Aorta (tissue), 5 donors: ENCODE results near the gene SMU1. TPM values are rescaled to one million over a fixed set of nuclear protein-coding genes. Genes with fewer than 3 reads are reported as not detected.

Experiments
- ATAC-seq: fragments of 200-7000 bp; cut with Tn5 transposase; one replicate; pipeline ENCODE4 v1.9.1; 2022; ENCODE audit warnings: moderate library complexity; ENCODE audit not compliant: low FRiP score
- DNase-seq, 2 donors: peaks; one replicate each; pipeline ENCODE4 v3.0.0-alpha.2; 2020
- H3K27ac ChIP-seq, 2 donors: one replicate each; pipeline ENCODE4 v1.5.1; 2013; ENCODE audit warnings: low read length in 2 of 2, mild to moderate bottlenecking in 2 of 2, moderate library complexity in 2 of 2, control low read depth in 1 of 2, inconsistent platforms in 1 of 2, low read depth in 1 of 2
- H3K27me3 ChIP-seq, 2 donors: one replicate each; pipeline ENCODE4 v1.6.1; 2013; ENCODE audit warnings: control low read depth in 1 of 2, low read length in 1 of 2, mild to moderate bottlenecking in 1 of 2, moderate library complexity in 1 of 2; ENCODE audit not compliant: insufficient read depth in 2 of 2, control insufficient read depth in 1 of 2
- H3K36me3 ChIP-seq, 2 donors: one replicate each; pipeline ENCODE4 v1.6.1; 2013; ENCODE audit warnings: control low read depth in 1 of 2, low read length in 1 of 2, mild to moderate bottlenecking in 1 of 2; ENCODE audit not compliant: insufficient read depth in 2 of 2, control insufficient read depth in 1 of 2
- H3K4me1 ChIP-seq, 2 donors: one replicate each; pipeline ENCODE4 v1.6.1; 2013; ENCODE audit warnings: low read length in 2 of 2, control low read depth in 1 of 2, mild to moderate bottlenecking in 1 of 2, moderate library complexity in 1 of 2; ENCODE audit not compliant: insufficient read depth in 2 of 2, control insufficient read depth in 1 of 2
- H3K4me3 ChIP-seq, 2 donors: one replicate each; pipeline ENCODE4 v1.5.1; 2013; ENCODE audit warnings: low read length in 2 of 2, control low read depth in 1 of 2, mild to moderate bottlenecking in 1 of 2
- H3K9me3 ChIP-seq: one replicate; pipeline ENCODE4 v1.6.1; 2013; ENCODE audit warnings: mild to moderate bottlenecking, low read length; ENCODE audit not compliant: control insufficient read depth
- whole genome bisulfite sequencing, 2 donors: extraction: QIAGEN DNeasy Blood & Tissue Kit; methylation state at CpG; one replicate each; pipeline ENCODE4 v1.1.7; 2013; 5-methylcytosine and 5-hydroxymethylcytosine counted together
- intact Hi-C, 2 donors: fragments of 100-400 bp; cut with DNase I; formaldehyde crosslinking; loops; one replicate each; pipeline versions ENCODE4 v1.14.2 to v1.15.0; 2022
- long read RNA-seq, 2 donors: library from polyadenylated mRNA; unstranded; transcript quantifications; one replicate each; pipeline ENCODE4 v2.0.0, GENCODE V29; 2020 to 2021
- polyA plus RNA-seq, 2 donors: library from polyadenylated mRNA; stranded (reverse); fragments of 200-250 nt; gene quantifications; one replicate each; pipeline ENCODE4 v1.2.3, GENCODE V29; 2013
- total RNA-seq, 2 donors: library from RNA; stranded (reverse); fragmentation: NEBNext Ultra II Directional; extraction: Animal tissue kit (Norgen Biotek cat#: 25700); gene quantifications; one replicate each; pipeline ENCODE4 v1.2.1, GENCODE V29; 2021
- donor health status: healthy with polysubstance abuse.
- donor health status: Bipolar disorder and iron deficiency.
- donor health status: DM: no; HTN: no; CAD: no.
- donor health status: DM: no; HTN: no; CAD: no.
- donor health status: DM: yes; HTN: yes; CAD: no.

SMU1 gene
- total RNA-seq (10 to 100 TPM; 15.8 to 18.7 TPM), polyA plus RNA-seq (1 to 10 TPM; 8.3 to 8.5 TPM)
- long read RNA-seq, donor 1, full-length matches to known transcripts = 89 of 109 reads
- long read RNA-seq, donor 1, partial matches to known transcripts = 11 of 109 reads
- long read RNA-seq, donor 1, other reads (novel, unspliced or antisense) = 9 of 109 reads
- long read RNA-seq, donor 2, full-length matches to known transcripts = 17 of 26 reads
- long read RNA-seq, donor 2, partial matches to known transcripts = 6 of 26 reads
- long read RNA-seq, donor 2, other reads (novel, unspliced or antisense) = 3 of 26 reads

- no peaks in the 10 kb centered on the region for H3K27me3 ChIP-seq
- no peaks in the 10 kb centered on the region for H3K4me1 ChIP-seq
- peak within 1 kb of the TSS; percentile 39 to 70 for H3K4me3 ChIP-seq
- intact Hi-C loops = loop anchor here in 1 of 2 donors (5.0 kb wide), 1 partner anchor 49 kb away; the partner anchor contains the start of gene DNAJA1
- WGBS, 2 donors = 0% methylated on average over 53 of the region's 53 CpGs
- DNase-seq = peak; percentile 99
- peak within 1 kb of the TSS; percentile 63 to 94 for H3K27ac ChIP-seq
- ATAC-seq = peak; percentile 98
- peaks cover 0 to 4% of the 10 kb centered on the region in 2 donors for H3K36me3 ChIP-seq
- no peaks in the 10 kb centered on the region for H3K9me3 ChIP-seq
These were observed at the start of gene SMU1 for GRCh38 chr9:33076046-33077004. Gene SMU1 (minus strand): TSS chr9:33076674. CDS start chr9:33076608, 66 bp downstream.

GRCh38 chr9:33125461-33125860, 49.0 kb upstream of the SMU1 start:
- H3K4me3 ChIP-seq = no peak overlapping the region
- H3K27ac ChIP-seq = no peak overlapping the region
- no peak for ATAC-seq
- H3K36me3 ChIP-seq = no peaks in the 10 kb centered on the region
- DNase-seq = no peak
- no peaks in the 10 kb centered on the region for H3K27me3 ChIP-seq
- H3K9me3 ChIP-seq = no peaks in the 10 kb centered on the region
- intact Hi-C loops = no loop called here
- peaks cover 2 to 7% of the 10 kb centered on the region in 2 donors for H3K4me1 ChIP-seq
- 80 to 86% methylated on average over 3 of the region's 3 CpGs for WGBS, 2 donors

- Histone ChIP-seq H3K4me1 (peaks cover 1 to 7% of the 10 kb centered on the region in 2 donors), H3K9me3 (no peaks in the 10 kb centered on the region), H3K36me3 (peaks cover 0 to 2% of the 10 kb centered on the region in 2 donors), H3K4me3 (no peak overlapping the region), H3K27me3 (no peaks in the 10 kb centered on the region), H3K27ac (no peak overlapping the region)
- DNase-seq = no peak
- 48 to 55% methylated on average over 9 of the region's 9 CpGs for WGBS, 2 donors
- no peak for ATAC-seq
- intact Hi-C loops = no loop called here
These were observed 48.4 kb upstream of the SMU1 start for GRCh38 chr9:33124751-33125381.

- Histone ChIP-seq H3K9me3 (no peaks in the 10 kb centered on the region), H3K27me3 (no peaks in the 10 kb centered on the region), H3K4me1 (peaks cover 1 to 7% of the 10 kb centered on the region in 2 donors), H3K36me3 (peaks cover 0 to 5% of the 10 kb centered on the region in 2 donors), H3K27ac (no peak overlapping the region), H3K4me3 (no peak overlapping the region)
- ATAC-seq = no peak
- DNase-seq = no peak
- 87 to 91% methylated on average over 5 of the region's 5 CpGs for WGBS, 2 donors
- intact Hi-C loops = no loop called here
These were observed 47.6 kb upstream of the SMU1 start for GRCh38 chr9:33124046-33124445.

- 88 to 91% methylated on average over 8 of the region's 8 CpGs for WGBS, 2 donors
- DNase-seq (peak in 1 of 2 donors; percentile 69), ATAC-seq (no peak)
- Histone ChIP-seq H3K4me3 (no peak overlapping the region), H3K27ac (no peak overlapping the region), H3K4me1 (peaks cover 1 to 7% of the 10 kb centered on the region in 2 donors), H3K9me3 (no peaks in the 10 kb centered on the region), H3K27me3 (no peaks in the 10 kb centered on the region), H3K36me3 (peaks cover 0 to 5% of the 10 kb centered on the region in 2 donors)
- intact Hi-C loops = no loop called here
These were observed 47.0 kb upstream of the SMU1 start for GRCh38 chr9:33123407-33124031.

GRCh38 chr9:33120620-33121019, 44.1 kb upstream of the SMU1 start:
- Histone ChIP-seq H3K36me3 (peaks cover 3 to 5% of the 10 kb centered on the region in 2 donors), H3K4me1 (peaks cover under 1 to 1% of the 10 kb centered on the region in 2 donors), H3K4me3 (no peak overlapping the region), H3K27ac (no peak overlapping the region), H3K9me3 (no peaks in the 10 kb centered on the region), H3K27me3 (no peaks in the 10 kb centered on the region)
- no peak for ATAC-seq
- intact Hi-C loops = no loop called here
- 51 to 62% methylated on average over 1 of the region's 1 CpG for WGBS, 2 donors
- DNase-seq = no peak

GRCh38 chr9:33117796-33118195, 41.3 kb upstream of the SMU1 start:
- Histone ChIP-seq H3K36me3 (peaks cover 3 to 13% of the 10 kb centered on the region in 2 donors), H3K27me3 (no peaks in the 10 kb centered on the region), H3K27ac (no peak overlapping the region), H3K4me1 (peaks cover 0 to 1% of the 10 kb centered on the region in 2 donors), H3K9me3 (no peaks in the 10 kb centered on the region), H3K4me3 (no peak overlapping the region)
- ATAC-seq (no peak), DNase-seq (peak in 1 of 2 donors; percentile 5)
- intact Hi-C loops = no loop called here
- WGBS, 2 donors = 84 to 88% methylated on average over 4 of the region's 4 CpGs

GRCh38 chr9:33117306-33117705, 40.8 kb upstream of the SMU1 start:
- Histone ChIP-seq H3K9me3 (no peaks in the 10 kb centered on the region), H3K36me3 (peaks cover 3 to 13% of the 10 kb centered on the region in 2 donors), H3K27ac (no peak overlapping the region), H3K27me3 (no peaks in the 10 kb centered on the region), H3K4me3 (no peak overlapping the region), H3K4me1 (peaks cover 0 to 1% of the 10 kb centered on the region in 2 donors)
- WGBS, 2 donors = 0 to 8% methylated on average over 1 of the region's 1 CpG
- no peak for DNase-seq
- ATAC-seq = no peak
- intact Hi-C loops = no loop called here
